ENCODE results near the gene RASGRF2. TPM values are rescaled to one million over a fixed set of nuclear protein-coding genes. Genes with fewer than 3 reads are reported as not detected.

Gene RASGRF2
- total and polyA plus RNA-seq, 11 donors, result 3.6 to 16.6 (median 6.3) TPM

DNA sequence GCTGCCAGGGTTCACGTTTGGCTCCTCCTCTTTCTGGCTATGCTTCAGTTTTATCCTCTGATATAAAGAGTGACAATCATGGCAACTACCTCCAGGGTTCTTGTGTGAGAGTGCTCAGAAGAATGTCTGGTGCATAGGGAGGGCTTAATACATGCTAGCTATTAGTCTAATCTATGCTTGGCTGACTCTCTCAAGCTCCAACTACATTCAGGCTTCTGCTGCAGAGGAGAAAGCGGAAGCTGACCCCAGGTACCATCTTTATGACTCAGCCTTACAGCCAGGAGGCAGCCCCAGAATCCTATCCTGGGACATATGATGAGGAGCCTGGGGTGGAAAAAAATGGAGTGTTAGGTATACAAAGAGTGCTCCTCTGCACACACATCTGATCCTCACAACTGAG is 32.1 kb upstream of the RASGRF2 start:
- WGBS, 4 donors, result 64 to 77% (median 67%) methylated on average over 2 of the region's 2 CpGs
- intact Hi-C loops (cut with DNase I), result no loop called here
- no peaks in the 10 kb centered on the region for H3K4me1 ChIP-seq
- H3K27ac ChIP-seq, result no peak overlapping the region
- no peak for ATAC-seq
- TF ChIP-seq POLR2A (IDR thresholded peaks at IDR 0.05) (no peak), CTCF (IDR thresholded peaks at IDR 0.05) (no peak)
- no peak overlapping the region for H3K4me3 ChIP-seq
- H3K27me3 ChIP-seq, result no peaks in the 10 kb centered on the region
- no peaks in the 10 kb centered on the region for H3K36me3 ChIP-seq
- no peak for DNase-seq
- no peaks in the 10 kb centered on the region for H3K9me3 ChIP-seq

DNA sequence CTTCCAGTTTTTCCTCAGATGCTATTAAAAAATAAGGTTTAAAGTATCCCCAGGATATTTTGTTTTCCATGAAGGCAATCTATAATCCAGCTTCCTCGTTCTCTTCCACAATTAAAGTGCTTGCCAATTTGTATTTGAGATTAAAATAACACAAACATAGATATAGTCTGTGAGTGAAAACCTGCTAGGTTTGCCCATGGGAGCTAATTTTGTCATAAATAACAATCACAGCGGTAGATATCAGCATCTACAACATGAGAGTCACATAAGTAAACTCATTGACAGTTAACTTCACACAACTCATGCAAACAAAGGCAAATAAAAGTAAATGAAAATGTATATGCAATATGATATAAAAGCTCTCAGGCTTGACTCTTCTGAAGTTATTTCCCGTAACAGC is 29.2 kb upstream of the RASGRF2 start:
- Histone ChIP-seq H3K27ac (no peak overlapping the region), H3K4me1 (no peaks in the 10 kb centered on the region), H3K4me3 (no peak overlapping the region), H3K9me3 (no peaks in the 10 kb centered on the region), H3K36me3 (no peaks in the 10 kb centered on the region), H3K27me3 (no peaks in the 10 kb centered on the region)
- ATAC-seq (no peak), DNase-seq (no peak)
- intact Hi-C loops (cut with DNase I), result no loop called here
- TF ChIP-seq POLR2A (IDR thresholded peaks at IDR 0.05) (no peak), CTCF (IDR thresholded peaks at IDR 0.05) (no peak)
- WGBS, 4 donors, result 78 to 81% (median 78%) methylated on average over 3 of the region's 3 CpGs

DNA sequence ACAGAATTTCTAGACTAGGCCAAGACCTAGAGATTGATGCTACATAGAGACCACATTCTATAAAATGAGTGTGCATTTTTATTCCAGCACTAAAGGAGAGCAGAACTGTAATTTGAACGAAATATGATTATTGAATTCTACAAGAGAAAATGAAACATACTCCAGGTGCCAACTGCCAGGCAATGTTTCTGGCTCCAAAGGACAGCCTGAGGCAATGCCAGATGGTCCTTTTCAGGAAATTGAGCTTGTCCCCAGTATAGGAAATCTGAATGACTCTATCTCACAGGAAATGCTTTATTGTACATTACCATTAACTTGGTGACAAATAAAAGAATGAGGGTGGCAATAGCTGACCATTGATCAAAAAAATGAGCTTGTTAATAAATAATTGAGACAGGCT is 28.8 kb upstream of the RASGRF2 start:
- no peaks in the 10 kb centered on the region for H3K27me3 ChIP-seq
- no peaks in the 10 kb centered on the region for H3K9me3 ChIP-seq
- no peak overlapping the region for H3K4me3 ChIP-seq
- 89 to 90% (median 89%) methylated on average over 1 of the region's 1 CpG for WGBS, 4 donors
- H3K27ac ChIP-seq, result no peak overlapping the region
- H3K36me3 ChIP-seq, result no peaks in the 10 kb centered on the region
- H3K4me1 ChIP-seq, result no peaks in the 10 kb centered on the region
- DNase-seq, result no peak
- TF ChIP-seq POLR2A (IDR thresholded peaks at IDR 0.05) (no peak), CTCF (IDR thresholded peaks at IDR 0.05) (no peak)
- ATAC-seq, result no peak
- intact Hi-C loops (cut with DNase I), result no loop called here

GRCh38 chr5:80933036-80933435 is 27.1 kb upstream of the RASGRF2 start:
- Histone ChIP-seq H3K4me1 (no peaks in the 10 kb centered on the region), H3K4me3 (no peak overlapping the region), H3K27ac (no peak overlapping the region), H3K36me3 (no peaks in the 10 kb centered on the region), H3K27me3 (no peaks in the 10 kb centered on the region), H3K9me3 (no peaks in the 10 kb centered on the region)
- ATAC-seq (no peak), DNase-seq (no peak)
- intact Hi-C loops (cut with DNase I), result no loop called here
- WGBS, 4 donors, result 88 to 100% (median 96%) methylated on average over 2 of the region's 2 CpGs
- TF ChIP-seq CTCF (IDR thresholded peaks at IDR 0.05) (no peak), POLR2A (IDR thresholded peaks at IDR 0.05) (no peak)
